GM21825 (cell line): ENCODE measurements around the gene ENDOU.
"Not testable (repeated sequence)": the region's sequence is repeated elsewhere in the genome, so short reads cannot be mapped to it uniquely, and the experiment has no call there.

Experiments
- ATAC-seq: cut with Tn5 transposase; IDR thresholded peaks from one replicate; pipeline ENCODE4 v1.9.1; 2021; ENCODE audit warnings: mild to moderate bottlenecking, moderate library complexity; ENCODE audit not compliant: unreplicated experiment

Gene ENDOU

DNA sequence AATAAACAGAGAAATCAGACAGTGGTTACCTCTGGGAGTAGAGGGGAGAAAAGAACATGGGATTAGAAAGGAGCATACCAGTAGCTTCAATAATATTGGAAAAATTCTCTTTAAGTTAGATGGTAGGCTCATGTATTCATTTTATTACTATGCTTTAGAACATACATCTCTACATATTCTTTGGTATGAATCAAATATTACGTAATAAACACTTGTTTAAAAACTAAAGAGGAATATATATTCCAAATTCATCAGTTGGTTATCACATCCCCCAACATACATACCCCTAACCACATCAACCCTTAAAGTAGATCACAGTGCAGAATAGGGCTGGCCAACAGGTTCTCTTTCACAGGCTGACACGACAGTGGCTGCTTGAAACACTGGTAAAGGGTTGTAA lies 25.0 kb downstream of the ENDOU start:
- ATAC-seq, result no peak

DNA sequence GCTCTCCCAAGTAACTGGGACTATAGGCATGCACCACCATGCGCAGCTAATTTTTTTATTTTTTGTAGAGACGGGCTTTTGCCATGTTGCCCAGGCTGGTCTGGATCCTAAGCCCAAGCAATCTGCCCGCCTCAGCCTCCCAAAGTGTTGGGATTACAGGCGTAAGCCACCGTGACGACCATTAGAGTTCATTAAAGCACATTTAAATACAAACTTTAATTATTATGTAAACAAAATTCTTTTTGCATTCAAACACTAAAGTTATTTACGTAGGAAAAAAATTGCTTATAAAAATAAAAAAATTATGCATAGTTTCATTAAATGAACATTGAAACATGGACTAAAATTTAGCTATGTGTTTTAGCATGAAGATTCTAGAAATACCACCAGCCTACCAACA lies 26.7 kb downstream of the ENDOU start:
- no peak for ATAC-seq

DNA sequence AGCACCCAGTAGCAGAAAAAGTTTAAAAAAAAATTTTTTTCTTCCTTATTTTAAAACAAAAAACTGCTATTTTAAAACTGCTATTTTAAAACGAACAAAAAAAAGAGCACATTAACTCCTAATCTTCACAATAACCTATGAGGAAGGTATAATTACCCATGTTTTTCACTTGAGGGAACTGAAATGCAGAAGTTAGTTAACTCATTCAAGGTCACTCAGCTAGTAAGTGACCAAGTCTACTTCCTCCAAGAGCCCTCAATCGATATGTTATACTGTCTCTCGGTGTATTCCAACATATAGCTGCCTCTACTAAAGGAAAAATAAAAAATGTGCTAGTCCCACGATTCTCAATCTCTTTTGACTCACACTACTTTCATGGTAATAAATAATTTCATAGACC lies 27.2 kb downstream of the ENDOU start:
- no peak for ATAC-seq

DNA sequence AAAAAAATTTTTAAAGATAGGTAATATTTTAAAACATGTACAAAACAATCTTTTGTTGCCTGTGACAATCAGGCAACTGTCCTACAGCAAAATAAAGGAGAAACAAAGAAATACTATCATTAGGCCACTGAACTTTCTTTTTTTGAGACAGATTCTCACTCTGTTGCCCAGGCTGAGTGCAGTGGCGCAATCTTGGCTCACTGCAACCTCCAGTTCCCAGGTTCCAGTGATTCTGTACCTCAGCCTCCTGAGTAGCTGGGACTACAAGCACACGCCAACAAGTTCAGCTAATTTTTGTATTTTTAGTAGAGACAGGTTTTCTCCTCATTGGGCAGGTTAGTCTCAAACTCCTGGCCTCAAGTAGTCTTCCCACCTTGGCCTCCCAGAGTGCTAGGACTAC lies 36.1 kb downstream of the ENDOU start:
- ATAC-seq, result no peak

DNA sequence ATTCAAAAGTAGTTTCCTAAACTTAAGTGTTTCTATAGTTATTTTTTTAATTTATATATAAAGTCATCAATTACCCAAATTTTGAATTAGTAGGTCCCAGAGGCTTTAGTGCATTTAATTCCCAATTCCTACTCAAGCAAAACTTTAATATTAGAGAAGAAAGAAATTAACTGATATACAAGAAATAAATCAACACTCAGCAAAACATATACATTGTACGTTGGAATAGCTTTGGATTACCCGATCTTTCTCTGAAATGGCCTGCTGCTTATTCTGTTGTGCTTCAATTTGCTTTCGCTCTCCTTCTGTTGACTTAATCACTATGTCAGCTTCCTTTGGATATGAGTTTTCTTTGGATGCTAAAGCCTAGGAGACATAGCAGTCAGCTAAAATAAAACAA lies 37.7 kb downstream of the ENDOU start:
- ATAC-seq, result no peak

DNA sequence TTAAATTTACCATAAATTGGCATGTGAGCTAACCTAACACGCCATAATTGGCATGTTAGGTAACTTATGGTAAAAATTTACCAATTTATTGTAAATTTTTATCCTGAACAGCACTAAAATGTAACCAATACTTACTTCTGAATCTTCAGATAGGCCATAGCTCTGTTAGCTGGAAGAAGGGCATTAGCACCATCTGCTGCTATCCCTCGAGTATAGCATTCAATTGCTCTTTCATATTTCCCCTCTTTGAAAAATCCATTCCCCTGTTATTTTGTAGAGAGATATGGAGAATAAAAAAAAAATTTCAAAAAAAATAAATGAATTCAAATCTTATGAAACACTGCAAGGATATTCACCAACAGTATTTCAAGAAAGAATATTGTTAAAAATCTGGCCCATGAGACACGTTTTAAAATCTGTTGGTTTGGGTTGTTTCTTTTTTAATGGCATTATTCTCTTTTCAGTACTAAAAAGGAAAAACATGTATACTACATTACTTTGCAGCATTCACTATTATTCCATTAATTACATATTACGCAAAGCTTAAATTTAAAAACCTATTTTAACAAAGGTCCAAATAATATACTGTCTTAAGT lies 38.5 kb downstream of the ENDOU start:
- no peak for ATAC-seq

DNA sequence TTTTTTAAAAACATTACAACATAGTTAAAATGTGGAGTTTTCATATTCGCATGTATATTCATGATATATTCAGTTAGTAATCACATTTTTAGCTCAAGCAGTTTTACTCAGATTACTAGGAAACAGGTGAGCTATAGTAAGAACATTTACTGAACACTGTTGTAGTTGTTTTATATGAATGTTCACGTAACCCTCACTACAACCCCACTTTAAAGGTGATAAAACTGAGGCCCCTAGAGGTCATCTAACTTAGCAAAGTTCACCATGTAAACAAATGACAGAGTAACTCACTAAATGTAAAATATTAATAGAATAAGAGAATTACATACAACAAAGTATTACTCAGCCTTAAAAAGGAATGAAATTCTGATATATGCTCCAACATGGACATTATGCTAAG lies 45.5 kb downstream of the ENDOU start:
- no peak for ATAC-seq

DNA sequence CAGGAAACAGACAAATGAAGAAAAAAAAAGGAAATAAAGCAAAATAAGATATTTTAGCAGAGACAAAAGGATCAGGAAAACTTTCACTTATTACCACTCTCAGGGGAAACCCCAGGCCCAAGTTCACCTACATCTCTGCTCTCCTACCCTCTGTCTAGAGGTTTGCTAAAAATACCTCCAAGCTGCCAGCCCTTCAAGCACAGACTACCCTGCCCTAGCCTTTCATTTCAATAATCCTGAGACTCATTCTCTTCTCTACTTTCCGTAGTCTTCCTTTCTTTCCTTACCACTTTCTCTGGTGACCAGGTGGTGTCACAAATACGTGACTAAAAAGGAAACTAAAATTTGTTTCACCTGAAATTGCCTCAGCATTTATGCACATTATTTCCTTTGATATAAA lies 53.2 kb downstream of the ENDOU start:
- ATAC-seq, result no peak

DNA sequence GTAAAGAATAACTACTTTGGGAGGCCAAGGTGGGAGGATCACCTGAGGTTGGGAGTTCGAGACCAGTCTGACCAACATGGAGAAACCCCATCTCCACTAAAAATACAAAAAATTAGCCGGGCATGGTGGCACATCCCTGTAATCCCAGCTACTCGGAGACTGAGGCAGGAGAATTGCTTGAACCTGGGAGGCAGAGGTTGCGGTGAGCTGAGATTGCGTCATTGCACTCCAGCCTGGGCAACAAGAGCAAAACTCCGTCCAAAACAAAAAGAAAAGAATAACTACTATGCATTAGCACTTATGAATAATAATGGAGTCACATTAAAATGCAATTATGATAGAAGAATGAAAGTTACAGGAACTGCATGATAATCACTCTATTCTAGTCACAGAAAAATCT lies 57.4 kb downstream of the ENDOU start:
- ATAC-seq, result not testable (repeated sequence)
